Measurements from ENCODE around the gene HOXB6. TPM values are rescaled to one million over a fixed set of nuclear protein-coding genes. Genes with fewer than 3 reads are reported as not detected.
A peak's percentile ranks its signal among the peaks of the same experiment; 100 is the strongest.

The HOXB6 gene
- total RNA-seq, 2 donors from 2014 or later: 0.82 to 2.6 TPM

- Histone ChIP-seq H3K36me3 (no peaks in the 10 kb centered on the region), H3K9me3 (no peaks in the 10 kb centered on the region), H3K27me3 (peaks cover 47 to 56% of the 10 kb centered on the region in 2 donors), H3K4me1 (peaks cover 0 to 35% of the 10 kb centered on the region in 2 donors), H3K4me3 (no peak overlapping the region), H3K27ac (no peak overlapping the region)
- no peak for DNase-seq (ENCODE audit: low spot score)
- TF ChIP-seq CTCF (IDR thresholded peaks at IDR 0.05): no peak
These were observed 21.0 kb downstream of the HOXB6 start for GRCh38 chr17:48583708-48584222.

GRCh38 chr17:48582750-48583069, 22.1 kb downstream of the HOXB6 start:
- no peak for DNase-seq (ENCODE audit: low spot score)
- no peaks in the 10 kb centered on the region for H3K9me3 ChIP-seq
- TF ChIP-seq CTCF (IDR thresholded peaks at IDR 0.05): no peak
- peaks cover 47 to 66% of the 10 kb centered on the region in 2 donors for H3K27me3 ChIP-seq
- H3K36me3 ChIP-seq: no peaks in the 10 kb centered on the region
- H3K27ac ChIP-seq: peak overlapping the region in 1 of 2 donors; percentile 44
- H3K4me1 ChIP-seq: peaks cover 0 to 35% of the 10 kb centered on the region in 2 donors
- no peak overlapping the region for H3K4me3 ChIP-seq

- peaks cover 33 to 70% of the 10 kb centered on the region in 2 donors for H3K27me3 ChIP-seq
- no peaks in the 10 kb centered on the region for H3K9me3 ChIP-seq
- TF ChIP-seq CTCF (IDR thresholded peaks at IDR 0.05): no peak
- DNase-seq (ENCODE audit: low spot score): no peak
- H3K4me3 ChIP-seq: no peak overlapping the region
- peaks cover 0 to 26% of the 10 kb centered on the region in 2 donors for H3K4me1 ChIP-seq
- no peak overlapping the region for H3K27ac ChIP-seq
- no peaks in the 10 kb centered on the region for H3K36me3 ChIP-seq
These were observed 24.8 kb downstream of the HOXB6 start for GRCh38 chr17:48579760-48580554.

- no peak overlapping the region for H3K4me3 ChIP-seq
- peaks cover 33 to 70% of the 10 kb centered on the region in 2 donors for H3K27me3 ChIP-seq
- peaks cover 0 to 23% of the 10 kb centered on the region in 2 donors for H3K4me1 ChIP-seq
- H3K9me3 ChIP-seq: no peaks in the 10 kb centered on the region
- DNase-seq (ENCODE audit: low spot score): no peak
- TF ChIP-seq CTCF (IDR thresholded peaks at IDR 0.05): no peak
- H3K27ac ChIP-seq: no peak overlapping the region
- no peaks in the 10 kb centered on the region for H3K36me3 ChIP-seq
These were observed 25.4 kb downstream of the HOXB6 start for GRCh38 chr17:48579471-48579759.

- peaks cover 0 to 23% of the 10 kb centered on the region in 2 donors for H3K4me1 ChIP-seq
- peaks cover 29 to 65% of the 10 kb centered on the region in 2 donors for H3K27me3 ChIP-seq
- H3K36me3 ChIP-seq: no peaks in the 10 kb centered on the region
- H3K4me3 ChIP-seq: peak overlapping the region; percentile 39 to 48
- DNase-seq (ENCODE audit: low spot score): no peak
- no peaks in the 10 kb centered on the region for H3K9me3 ChIP-seq
- TF ChIP-seq CTCF (IDR thresholded peaks at IDR 0.05): no peak
- H3K27ac ChIP-seq: peak overlapping the region; percentile 47 to 48
These were observed 25.9 kb downstream of the HOXB6 start for GRCh38 chr17:48578616-48579470.

All from right atrium auricular region (tissue), 2 donors.